HG03135 (cell line): Measurements from ENCODE around the gene CPNE5.

ENCODE experiments used
- ATAC-seq: cut with Tn5 transposase; IDR thresholded peaks from one replicate; pipeline ENCODE4 v1.9.1; 2021; ENCODE audit warnings: mild to moderate bottlenecking, moderate library complexity; ENCODE audit not compliant: unreplicated experiment

Gene CPNE5

DNA sequence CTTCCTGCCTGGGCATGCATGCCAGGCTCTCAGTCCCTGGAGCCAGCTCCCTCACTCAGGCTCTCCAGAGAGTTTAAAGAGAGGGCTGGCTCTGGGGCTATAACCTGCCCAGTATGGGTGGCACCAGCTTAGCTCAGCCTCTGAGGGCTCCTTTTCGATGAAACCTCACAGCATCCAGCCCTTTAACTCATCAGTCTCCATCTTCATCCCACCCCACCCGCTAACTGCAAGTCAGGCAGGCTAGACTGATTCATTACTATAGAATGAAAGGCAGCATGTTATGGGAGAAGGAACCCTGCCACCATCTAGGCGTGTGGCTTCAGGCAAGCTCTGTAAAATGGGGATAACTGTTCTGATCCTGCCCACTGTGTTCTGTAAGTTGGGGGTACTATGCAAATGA lies 88.2 kb downstream of the CPNE5 start:
- ATAC-seq, result no peak

- ATAC-seq, result no peak
These were observed 89.3 kb downstream of the CPNE5 start for GRCh38 chr6:36749829-36750489.

DNA sequence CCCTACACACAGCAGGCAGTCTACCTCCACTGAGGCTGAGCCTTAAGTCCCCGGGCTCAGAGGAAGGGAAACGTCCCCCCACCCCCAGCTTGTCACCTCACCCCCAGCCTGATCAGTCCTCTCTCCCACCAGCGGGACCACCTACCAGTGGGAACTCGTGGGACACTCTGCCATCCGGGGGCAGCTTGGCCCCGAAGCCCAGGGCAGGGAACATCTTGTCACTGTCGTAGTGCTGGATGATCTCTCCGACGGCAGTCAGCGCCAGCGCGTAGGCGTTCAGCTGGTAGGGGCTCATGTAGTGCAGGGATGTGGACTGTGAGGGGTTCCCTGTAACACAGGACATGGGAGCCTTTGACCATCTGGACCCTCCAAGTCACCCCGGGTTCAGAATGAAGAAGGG lies 93.0 kb downstream of the CPNE5 start:
- ATAC-seq, result no peak

GRCh38 chr6:36745836-36746235 lies 93.4 kb downstream of the CPNE5 start:
- ATAC-seq, result no peak

- no peak for ATAC-seq
These were observed 94.0 kb downstream of the CPNE5 start for GRCh38 chr6:36745283-36745682.

GRCh38 chr6:36744304-36744673 lies 95.0 kb downstream of the CPNE5 start:
- ATAC-seq, result no peak

GRCh38 chr6:36743538-36744303 lies 95.5 kb downstream of the CPNE5 start:
- no peak for ATAC-seq

- ATAC-seq, result no peak
These were observed 96.2 kb downstream of the CPNE5 start for GRCh38 chr6:36743032-36743431.

- no peak for ATAC-seq
These were observed 97.1 kb downstream of the CPNE5 start for GRCh38 chr6:36742146-36742545.

GRCh38 chr6:36740818-36741179 lies 98.4 kb downstream of the CPNE5 start:
- no peak for ATAC-seq

DNA sequence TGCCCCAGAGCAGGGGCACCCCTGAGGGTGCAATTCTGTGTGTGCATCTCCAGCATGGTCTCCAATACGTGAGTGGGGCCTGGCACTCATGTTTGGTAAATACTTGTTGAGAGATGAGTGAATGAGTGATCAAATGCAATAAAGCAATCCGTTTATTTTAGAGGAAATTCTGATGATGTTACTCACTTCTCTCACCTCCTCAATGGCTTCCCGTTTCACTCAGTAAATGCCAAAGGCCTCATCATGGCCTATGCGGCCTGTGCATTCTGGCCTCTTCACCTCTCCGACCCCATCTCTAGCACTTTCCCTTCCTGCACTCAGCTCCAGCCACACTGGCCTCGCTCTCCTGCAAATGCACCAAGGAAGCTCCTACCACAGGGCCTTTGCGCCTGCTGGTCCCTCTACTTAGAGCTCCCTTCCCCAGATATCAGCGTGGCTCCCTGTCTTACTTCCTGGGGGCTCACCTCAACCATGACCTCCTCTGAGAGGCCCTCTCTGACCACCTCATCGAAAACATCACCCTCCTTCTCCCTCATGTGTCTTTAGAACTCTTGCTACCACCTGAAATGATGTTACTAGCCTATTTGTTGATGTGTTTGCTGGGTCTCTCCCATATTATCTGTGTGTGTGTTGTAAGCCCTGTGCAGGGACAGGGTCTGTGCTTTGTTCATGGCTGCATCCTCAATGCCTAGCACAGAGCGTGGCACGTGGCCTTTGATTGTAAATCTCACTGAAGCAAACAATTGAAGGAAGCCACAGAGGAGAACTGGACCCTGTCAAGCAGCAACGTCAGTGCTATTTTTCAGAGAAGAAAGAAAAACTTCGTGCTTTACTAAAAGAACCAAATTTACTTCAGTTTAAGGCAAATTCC lies 99.1 kb downstream of the CPNE5 start:
- ATAC-seq, result no peak

- no peak for ATAC-seq
These were observed 101.1 kb downstream of the CPNE5 start for GRCh38 chr6:36738108-36738507.

- no peak for ATAC-seq
These were observed 102.0 kb downstream of the CPNE5 start for GRCh38 chr6:36737043-36737785.

DNA sequence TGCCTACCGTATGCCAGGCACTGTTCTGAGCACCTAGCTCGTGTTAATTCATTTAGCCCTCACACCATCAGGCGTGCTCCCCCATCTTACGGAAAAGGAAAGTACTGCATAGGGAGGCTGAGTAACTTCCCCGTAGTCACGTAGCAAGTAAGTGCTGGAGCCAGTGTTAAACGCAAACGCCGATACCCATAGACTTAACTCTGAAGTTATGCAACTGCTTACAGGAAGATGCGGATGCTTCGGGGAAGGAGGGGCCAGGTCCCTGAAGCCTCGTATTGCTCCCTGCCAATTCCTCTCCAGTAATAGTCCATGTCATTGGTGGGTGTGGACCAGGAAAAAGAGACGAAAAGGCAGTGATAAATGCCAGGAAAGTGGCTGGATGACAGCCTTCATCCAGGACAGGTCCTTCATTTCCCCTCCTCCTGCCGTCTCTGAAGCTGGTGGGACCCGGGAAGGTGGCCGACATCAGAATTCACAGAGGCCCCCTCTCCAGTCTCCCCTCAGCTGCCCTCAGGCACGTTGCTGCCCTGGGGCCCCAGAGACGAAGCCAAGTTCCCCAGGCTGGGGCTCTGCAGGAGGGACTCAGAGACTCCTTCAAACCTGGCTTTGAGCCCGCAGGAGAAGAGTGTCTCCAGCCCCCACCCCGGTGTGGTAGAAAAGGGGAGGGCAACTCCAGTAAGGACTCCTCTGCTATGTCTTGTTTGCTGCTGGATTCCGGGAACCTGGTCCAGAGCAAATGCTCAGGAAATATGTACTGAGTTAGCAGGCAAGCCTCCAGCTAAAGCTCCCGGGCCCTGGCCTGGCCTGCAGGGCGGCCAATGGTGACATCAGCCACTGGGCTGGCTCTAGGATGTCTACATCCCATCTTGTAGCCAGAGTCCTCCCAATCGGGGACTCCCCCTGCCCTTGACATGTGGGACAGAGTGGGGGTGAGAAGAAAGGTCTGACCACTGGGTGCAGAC lies 103.9 kb downstream of the CPNE5 start:
- no peak for ATAC-seq

DNA sequence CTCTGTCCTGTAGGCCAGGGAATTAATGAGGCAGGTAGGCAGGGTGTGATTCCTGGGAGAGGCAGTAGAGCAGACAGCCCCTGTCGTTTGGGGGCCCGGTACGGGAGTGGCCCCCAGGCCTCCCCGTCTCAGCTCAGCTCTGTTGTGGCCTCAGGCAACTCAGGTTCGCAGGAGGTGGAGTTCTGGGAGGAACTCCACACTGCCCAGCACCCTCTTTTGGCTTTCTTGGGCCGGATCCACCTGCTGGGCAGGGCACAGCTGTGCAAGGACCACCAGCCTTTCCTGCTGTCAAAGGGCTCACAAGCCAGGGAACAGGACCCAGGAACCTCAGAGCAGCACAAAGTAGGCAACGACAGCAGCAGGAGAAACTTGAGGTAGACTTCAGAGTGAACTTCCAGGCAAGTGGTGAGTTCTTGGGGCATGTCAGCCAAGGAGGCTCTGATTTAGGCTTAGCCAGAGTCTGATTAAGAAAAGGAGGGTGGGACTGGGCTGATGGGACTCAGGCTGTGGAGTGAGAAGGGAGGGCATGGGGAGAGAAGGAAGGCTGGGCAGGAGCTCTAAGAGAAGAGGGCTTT lies 104.7 kb downstream of the CPNE5 start:
- no peak for ATAC-seq

DNA sequence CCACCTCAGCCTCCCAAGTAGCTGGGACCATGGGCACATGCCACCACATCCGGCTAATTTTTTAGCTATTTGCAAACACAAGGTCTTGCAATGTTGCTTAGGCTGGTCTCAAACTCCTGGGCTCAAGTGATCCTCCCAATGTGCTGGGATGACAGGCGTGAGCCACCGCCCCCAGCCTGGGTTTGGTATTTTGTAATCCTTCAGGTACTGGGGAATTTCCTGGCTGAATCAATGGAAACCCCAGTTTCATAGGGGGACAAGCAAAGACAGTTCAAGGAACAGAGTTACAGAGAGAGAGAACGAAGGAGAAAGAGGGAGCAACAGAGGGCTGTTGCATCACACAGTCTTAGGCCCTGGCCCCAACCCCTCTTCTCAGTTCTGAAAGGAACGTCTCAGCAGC lies 105.9 kb downstream of the CPNE5 start:
- ATAC-seq, result no peak

- no peak for ATAC-seq
These were observed 107.5 kb downstream of the CPNE5 start for GRCh38 chr6:36731622-36732310.

DNA sequence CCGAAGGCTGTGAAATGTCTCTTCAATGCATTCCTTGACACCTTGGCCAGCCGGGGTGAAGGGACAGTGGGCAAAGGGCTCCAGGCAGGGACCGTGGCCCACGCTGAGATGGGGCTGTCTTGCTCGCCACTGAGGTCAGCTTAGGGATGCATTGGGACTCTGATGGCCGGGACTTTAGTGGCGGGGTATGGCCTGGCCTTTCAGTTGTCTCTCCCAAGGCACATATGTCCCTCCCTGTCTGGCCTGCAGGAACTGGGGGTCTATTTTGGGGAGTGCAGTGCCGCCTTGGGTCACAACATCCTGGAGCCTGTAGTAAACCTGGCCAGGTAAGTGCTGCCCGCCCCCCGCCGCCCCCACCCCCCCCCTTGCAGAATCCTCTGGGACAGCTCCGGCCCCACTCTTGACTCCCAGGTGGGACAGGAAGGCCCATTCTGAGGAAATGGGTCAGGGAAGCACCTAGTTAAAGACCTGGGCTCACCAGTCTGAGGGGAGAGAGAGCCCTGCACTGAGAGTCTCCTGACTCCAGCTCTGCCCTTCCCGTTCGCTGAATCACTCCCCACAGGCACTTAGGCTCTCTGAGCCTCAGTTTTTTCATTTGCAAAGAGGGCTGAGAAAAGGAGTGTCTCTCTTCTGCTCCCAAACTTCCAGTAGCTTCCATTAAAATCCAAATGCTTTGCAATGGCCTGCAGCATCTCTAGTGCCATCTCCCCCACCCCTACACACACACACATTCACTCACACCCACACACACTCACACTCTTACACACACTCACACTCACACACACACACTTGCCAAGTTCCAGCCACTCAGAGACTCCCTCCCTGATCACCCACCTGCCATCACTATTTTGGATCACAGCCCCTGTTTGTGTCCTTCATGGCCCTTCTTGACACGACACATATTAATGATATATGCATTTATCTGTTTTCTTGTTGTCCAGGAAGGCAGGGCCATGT lies 108.5 kb downstream of the CPNE5 start:
- ATAC-seq, result no peak
